Dermis microvascular lymphatic vessel endothelial cell (primary cell): ENCODE results near the gene NPFF. TPM values are rescaled to one million over a fixed set of nuclear protein-coding genes. Genes with fewer than 3 reads are reported as not detected.

Experiments used
- DNase-seq, 2 donors: peaks; one replicate each; pipeline versions ENCODE4 v3.0.0 to v3.0.0-alpha.2; 2010; ENCODE audit warnings: low read depth in 2 of 2
- total RNA-seq: library from RNA; depleted of rRNA; stranded (reverse); fragments of >200 nt; gene quantifications from 2 replicates; pipeline ENCODE4 v1.2.1, GENCODE V29; 2014

NPFF gene
- total RNA-seq, 1 donor from 2014 or later, result not detected

- DNase-seq, result no peak
These were observed 28.4 kb downstream of the NPFF start for GRCh38 chr12:53478865-53479264.

DNA sequence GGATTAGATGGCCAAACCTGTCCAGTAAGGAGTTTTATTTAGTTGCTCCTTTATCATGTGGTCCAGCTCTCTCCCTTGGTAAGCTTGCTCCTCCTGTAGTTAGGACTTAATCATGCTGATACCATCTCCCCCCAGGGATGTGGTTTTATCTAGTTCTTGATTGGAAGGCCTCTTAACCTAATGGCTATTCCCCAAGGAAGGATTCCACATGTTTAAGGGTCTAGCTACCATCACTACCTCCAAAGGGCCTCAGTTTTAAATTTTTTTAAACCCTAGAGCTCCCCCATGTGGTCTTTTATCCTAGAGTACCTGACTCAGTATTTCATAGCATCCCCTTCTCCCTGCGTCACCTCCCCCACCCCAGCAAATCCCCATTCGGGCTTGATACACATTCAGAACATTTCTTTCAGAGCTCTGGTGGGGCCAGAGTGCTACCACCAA is 30.5 kb downstream of the NPFF start:
- DNase-seq, result no peak

DNA sequence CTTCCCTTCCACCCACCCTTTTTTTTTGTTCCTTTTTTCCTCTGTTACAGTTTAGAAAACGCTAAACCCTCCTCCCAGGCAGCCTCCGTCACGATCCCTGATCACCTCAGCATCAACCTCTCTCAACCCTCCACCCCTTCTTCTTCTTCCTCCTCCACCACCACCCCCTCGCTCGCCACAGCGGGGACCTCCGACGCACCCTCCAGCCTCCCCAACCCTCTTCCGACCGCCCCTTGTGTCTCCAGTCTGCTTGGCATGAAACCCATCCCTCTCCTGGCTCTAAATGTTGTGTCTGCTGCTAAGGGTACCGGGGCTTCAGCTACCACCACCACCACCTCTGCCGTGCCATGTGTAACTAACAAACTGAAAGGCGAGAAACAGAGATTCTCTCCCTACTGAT is 32.5 kb downstream of the NPFF start:
- DNase-seq, result no peak

DNA sequence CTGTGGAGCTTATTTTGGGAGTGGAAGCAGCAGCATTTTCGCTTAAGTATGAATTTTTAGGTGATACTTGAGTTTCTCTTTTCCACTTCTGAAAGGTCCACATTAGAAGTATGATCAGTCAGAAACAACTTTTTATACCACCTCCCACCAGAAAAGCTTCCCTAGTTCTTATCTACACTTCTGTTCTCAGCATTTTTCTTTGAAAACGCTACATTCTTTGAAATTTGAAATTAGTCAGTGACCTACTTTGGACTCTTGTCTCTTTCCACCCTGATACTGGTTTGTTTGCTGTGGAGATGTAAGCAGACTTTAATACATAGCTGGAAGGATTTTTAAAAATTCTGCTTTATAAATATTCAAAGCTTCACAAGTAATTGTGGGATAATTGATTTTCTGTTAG is 33.2 kb downstream of the NPFF start:
- DNase-seq, result no peak

DNA sequence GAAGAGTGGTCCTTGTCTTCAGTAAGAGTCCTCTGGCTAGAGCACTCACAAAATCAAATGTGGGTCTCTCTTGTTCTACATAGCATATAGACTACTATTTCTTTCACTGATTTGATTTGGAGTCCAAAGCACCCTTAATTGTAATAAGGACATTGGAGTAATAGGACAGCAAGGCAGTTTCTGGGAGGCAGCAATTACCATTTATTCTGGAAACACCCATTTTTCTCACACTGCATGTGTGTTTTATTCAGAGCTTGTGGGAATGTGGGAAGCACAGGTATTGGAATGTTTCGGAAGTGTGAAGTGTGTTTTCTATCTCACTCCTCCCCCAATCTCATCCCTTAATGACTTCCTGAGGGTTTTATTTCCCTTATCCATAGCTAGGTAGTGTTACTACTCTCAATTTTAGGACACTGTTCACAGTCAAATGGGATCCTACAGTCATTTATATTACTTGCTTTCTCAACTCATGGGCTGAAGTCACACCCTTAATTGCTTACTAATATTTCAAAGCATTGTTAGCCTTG is 35.2 kb downstream of the NPFF start:
- no peak for DNase-seq

DNA sequence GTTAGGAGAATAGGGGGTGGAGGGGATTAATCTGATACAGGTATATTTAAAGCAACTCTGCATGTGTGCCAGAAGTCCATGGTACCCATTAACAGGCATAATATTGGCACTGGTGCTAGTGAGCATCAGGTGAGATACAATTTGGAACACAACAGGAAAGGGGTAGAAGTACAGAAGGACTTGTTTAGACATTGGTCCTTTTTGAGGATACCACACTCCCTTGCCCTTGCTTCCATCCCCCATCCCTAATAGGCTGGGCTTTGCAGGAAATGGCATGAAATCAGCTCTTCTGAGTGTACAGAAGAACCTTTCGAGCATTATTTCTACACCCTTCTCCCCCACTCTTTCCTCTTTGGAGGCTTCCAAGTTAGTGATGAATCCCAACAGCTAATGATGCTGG is 39.0 kb downstream of the NPFF start:
- DNase-seq, result no peak

DNA sequence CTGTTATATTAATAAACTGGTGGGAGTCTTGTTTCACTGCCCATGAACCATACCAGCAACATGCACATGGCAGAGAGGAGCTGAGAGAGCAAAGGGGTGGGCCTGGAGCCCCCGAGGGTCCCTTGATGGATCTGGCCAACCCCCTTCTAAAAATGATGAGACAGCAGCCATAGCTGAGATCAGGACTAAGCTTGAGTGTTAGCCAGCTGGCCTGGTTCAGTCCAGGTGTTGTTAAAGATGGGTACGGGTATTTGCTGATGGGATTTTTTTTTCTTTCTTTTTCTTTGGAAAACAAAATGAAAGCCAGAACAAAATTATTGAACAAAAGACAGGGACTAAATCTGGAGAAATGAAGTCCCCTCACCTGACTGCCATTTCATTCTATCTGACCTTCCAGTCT is 39.4 kb downstream of the NPFF start:
- DNase-seq, result no peak

DNA sequence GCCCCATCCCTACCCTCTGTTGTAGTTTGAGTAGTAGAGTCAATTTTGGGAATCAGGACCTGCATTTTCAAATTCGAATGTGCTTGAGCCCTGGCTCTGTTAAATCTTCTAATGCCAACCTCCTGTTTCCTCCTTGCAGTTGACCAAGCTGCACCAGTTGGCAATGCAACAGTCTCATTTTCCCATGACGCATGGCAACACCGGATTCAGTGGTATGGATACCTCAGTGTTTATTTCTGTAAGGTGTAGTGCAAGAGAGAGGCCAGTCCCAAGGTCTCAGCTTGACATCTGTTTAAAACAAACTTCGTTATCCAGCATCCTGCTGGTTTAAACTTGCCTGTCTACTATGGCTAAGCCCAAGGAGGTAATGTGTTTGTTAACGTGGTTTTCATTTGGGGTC is 40.2 kb downstream of the NPFF start:
- DNase-seq, result no peak

- no peak for DNase-seq
These were observed 40.6 kb downstream of the NPFF start for GRCh38 chr12:53466640-53467039.

GRCh38 chr12:53465679-53466078 is 41.6 kb downstream of the NPFF start:
- no peak for DNase-seq

DNA sequence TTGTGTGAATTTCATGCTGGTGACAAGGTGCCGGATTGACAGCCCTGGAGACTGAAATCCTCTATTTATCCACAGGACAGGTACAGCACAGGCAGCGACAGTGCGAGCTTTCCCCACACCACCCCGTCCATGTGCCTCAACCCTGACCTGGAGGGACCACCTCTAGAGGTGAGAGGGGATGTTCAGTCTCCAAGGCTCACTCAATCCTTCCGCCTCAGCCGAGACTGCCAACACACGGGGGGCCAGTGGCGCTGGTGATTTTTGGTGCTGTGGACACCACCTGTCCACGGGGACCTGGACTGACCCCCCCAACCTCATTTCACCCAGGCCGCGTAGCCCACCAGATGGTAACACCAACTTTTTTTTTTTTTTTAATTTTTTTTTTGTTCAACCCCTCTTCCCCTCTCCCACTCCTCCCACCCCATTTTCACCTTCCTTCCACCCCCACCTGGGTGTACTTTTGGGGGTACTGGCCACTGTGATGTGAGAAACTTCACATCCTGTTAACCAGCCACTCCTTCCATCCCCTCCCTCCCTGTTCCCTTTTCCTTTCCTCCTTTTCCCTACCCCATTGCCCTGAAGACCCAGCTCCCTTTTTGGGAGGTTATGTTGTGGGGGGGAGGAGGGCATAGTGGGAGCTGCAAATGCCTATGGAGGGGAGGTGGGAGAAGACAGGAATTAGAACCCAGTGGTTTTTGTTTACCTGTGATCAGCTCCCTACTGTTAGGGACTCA is 42.4 kb downstream of the NPFF start:
- DNase-seq, result no peak

GRCh38 chr12:53463802-53464560 is 43.3 kb downstream of the NPFF start:
- no peak for DNase-seq

DNA sequence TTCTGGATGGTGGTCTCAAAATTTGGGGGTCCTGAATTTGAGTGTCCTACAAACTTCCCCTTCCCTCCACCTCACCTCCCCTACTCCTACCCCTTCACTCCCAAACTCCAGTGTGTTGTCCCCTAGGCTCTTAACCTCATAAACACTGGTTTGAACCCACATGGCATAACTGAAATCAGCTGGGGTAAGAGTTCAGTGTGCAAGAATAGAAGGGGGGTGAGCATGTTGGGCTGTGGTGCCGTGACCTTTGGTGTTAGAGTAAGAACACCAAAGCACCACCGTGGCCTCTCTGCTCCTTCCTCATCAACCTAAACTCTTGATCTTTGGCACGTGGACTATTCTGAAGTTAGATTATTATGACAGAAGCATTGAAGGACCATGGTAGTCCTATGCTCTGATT is 44.3 kb downstream of the NPFF start:
- DNase-seq, result no peak

DNA sequence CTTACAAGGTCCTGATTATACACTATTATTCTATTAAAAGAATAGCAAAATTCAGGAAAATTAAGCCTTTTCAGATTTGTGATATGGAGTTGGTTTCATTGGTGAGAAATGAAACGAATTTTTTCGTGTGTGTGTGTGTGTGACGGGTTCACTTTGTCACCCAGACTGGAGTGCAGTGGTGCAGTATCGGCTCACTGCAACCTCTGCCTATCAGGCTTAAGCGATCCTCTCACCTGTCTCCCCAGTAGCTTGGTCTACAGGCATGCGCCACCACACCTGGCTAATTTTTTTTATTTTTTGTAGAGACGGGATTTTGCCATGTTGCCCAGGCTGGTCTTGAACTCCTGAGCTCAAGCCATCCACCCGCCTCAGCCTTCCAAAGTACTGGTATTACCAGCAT is 45.7 kb downstream of the NPFF start:
- no peak for DNase-seq

GRCh38 chr12:53461059-53461458 is 46.2 kb downstream of the NPFF start:
- no peak for DNase-seq

- DNase-seq, result no peak
These were observed 48.2 kb downstream of the NPFF start for GRCh38 chr12:53459097-53459496.

Other genes with a start within 250 kb of the NPFF start
- 4.2 and 6.0 TPM in 2 replicates for gene ESPL1, start 239.2 kb downstream of the NPFF start, total RNA-seq
- 350 and 426 TPM in 2 replicates for gene PFDN5, start 211.9 kb downstream of the NPFF start, total RNA-seq
- gene MYG1, start 207.8 kb downstream of the NPFF start, total RNA-seq, result 29.5 and 36.0 TPM in 2 replicates
- gene AAAS, start 185.9 kb downstream of the NPFF start, total RNA-seq, result 31.8 and 31.9 TPM in 2 replicates
- gene SP7, start 171.1 kb downstream of the NPFF start, total RNA-seq, result not detected in 2 replicates
- gene SP1, start 127.3 kb downstream of the NPFF start, total RNA-seq, result 24.4 and 32.0 TPM in 2 replicates
- gene AMHR2, start 83.6 kb downstream of the NPFF start, total RNA-seq, result not detected in 2 replicates
- 14.2 and 15.8 TPM in 2 replicates for gene PRR13, start 65.8 kb downstream of the NPFF start, total RNA-seq
- 293 and 482 TPM in 2 replicates for gene PCBP2, start 55.4 kb downstream of the NPFF start, total RNA-seq
- gene MAP3K12, start 8.0 kb downstream of the NPFF start, total RNA-seq, result 5.2 and 5.5 TPM in 2 replicates
- 41.2 and 41.6 TPM in 2 replicates for gene TARBP2, start 6.2 kb downstream of the NPFF start, total RNA-seq
- gene ATF7, start 118.9 kb upstream of the NPFF start, total RNA-seq, result 8.6 and 10.2 TPM in 2 replicates
- gene ATP5MC2, start 168.6 kb upstream of the NPFF start, total RNA-seq, result 110 and 133 TPM in 2 replicates
- 44.9 and 72.6 TPM in 2 replicates for gene CALCOCO1, start 220.0 kb upstream of the NPFF start, total RNA-seq
- not detected in 2 replicates for gene CISTR, start 244.5 kb upstream of the NPFF start, total RNA-seq